ENCODE measurements around the gene GABBR1.

DNA sequence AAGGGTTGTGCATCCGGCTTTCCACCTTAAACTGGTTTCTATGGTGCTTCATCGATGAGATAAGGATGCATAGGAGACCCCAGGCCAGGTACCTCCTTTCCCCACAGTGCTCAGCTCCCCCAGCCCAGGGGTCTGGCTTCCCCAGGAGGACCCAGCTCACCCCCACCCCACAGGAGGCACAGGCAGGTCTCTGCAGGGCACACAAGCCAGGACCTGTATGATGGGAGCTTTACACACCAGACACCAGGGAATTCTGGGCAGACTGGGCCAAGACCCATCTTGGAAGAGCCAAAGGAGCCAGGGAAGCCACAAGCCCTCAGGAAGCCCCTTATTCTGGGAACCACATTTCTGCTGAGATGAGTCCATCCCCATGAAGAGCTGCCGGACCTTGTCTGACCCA lies 103.0 kb downstream of the GABBR1 start:
- no peak for TF ChIP-seq YY1 (IDR thresholded peaks at IDR 0.05; ENCODE audit: low read depth)
- TF ChIP-seq CREB1 (IDR thresholded peaks at IDR 0.05; ENCODE audit: low read depth), result no peak
- TF ChIP-seq, protein P1, sequence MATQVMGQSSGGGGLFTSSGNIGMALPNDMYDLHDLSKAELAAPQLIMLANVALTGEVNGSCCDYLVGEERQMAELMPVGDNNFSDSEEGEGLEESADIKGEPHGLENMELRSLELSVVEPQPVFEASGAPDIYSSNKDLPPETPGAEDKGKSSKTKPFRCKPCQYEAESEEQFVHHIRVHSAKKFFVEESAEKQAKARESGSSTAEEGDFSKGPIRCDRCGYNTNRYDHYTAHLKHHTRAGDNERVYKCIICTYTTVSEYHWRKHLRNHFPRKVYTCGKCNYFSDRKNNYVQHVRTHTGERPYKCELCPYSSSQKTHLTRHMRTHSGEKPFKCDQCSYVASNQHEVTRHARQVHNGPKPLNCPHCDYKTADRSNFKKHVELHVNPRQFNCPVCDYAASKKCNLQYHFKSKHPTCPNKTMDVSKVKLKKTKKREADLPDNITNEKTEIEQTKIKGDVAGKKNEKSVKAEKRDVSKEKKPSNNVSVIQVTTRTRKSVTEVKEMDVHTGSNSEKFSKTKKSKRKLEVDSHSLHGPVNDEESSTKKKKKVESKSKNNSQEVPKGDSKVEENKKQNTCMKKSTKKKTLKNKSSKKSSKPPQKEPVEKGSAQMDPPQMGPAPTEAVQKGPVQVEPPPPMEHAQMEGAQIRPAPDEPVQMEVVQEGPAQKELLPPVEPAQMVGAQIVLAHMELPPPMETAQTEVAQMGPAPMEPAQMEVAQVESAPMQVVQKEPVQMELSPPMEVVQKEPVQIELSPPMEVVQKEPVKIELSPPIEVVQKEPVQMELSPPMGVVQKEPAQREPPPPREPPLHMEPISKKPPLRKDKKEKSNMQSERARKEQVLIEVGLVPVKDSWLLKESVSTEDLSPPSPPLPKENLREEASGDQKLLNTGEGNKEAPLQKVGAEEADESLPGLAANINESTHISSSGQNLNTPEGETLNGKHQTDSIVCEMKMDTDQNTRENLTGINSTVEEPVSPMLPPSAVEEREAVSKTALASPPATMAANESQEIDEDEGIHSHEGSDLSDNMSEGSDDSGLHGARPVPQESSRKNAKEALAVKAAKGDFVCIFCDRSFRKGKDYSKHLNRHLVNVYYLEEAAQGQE (IDR thresholded peaks at IDR 0.05; ENCODE audit: low read depth), result no peak
- no peak for TF ChIP-seq EP300 (IDR thresholded peaks at IDR 0.05; ENCODE audit: borderline replicate concordance)
- no peak for TF ChIP-seq CEBPB (IDR thresholded peaks at IDR 0.05)
- TF ChIP-seq ZBTB7A (IDR thresholded peaks at IDR 0.05; ENCODE audit: low read depth), result no peak
- TF ChIP-seq RAD21 (IDR thresholded peaks at IDR 0.05; ENCODE audit: low read depth), result no peak
- TF ChIP-seq TCF12 (IDR thresholded peaks at IDR 0.05; ENCODE audit: low read depth), result no peak
